Activated CD8-positive, alpha-beta memory T cell treated with anti-CD3 and anti-CD28 coated beads, Interleukin-2, amount 50 U/mL, for 4 hours (primary cell): ENCODE measurements around the gene ANKAR.
"Not testable (repeated sequence)": the region's sequence is repeated elsewhere in the genome, so short reads cannot be mapped to it uniquely, and the experiment has no call there.

ENCODE experiments used
- DNase-seq: peaks from one replicate; pipeline ENCODE4 v3.0.0-alpha.2; 2020

Gene ANKAR

DNA sequence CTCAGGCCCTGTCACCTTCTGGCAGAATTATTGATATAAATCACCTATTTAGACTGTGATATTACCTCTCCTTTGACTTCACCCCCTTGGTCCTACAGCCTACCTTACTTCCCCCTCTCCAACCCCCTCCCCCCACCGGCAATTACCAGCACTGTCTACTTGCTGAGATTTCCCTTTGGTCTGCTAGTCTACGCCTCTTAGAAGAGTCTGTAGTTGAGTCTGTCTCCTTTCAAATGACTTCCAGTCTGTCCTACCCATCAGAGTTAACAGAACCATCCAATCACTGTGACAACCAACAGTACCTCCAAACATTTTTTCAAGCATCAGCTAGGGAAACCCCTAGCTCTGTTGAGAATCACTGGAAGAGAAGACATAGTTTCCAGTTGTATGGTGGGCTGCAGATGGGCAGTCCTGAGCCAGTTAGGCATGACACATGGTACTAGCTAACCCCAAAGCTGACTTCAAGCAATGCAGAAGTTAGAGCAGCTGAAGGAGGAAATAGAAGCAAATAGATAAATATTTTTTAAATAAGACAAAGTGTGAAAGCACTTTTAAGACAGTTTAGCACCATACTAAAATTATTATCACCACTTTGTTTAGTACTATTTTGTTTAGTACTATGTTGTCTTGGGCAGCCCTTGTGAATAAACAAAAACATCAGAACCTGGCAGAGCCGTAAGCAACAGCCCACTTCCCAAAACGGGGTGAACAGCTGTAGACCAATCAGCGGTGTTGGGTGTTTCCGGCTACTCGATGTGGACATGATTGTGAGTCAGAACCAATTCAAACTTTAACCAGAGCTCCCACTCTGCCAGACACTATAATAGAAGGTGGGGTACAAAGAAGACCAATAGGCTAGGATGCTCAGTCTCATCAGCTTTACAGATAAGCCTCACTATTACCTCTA is 15.9 kb upstream of the ANKAR start:
- no peak for DNase-seq

DNA sequence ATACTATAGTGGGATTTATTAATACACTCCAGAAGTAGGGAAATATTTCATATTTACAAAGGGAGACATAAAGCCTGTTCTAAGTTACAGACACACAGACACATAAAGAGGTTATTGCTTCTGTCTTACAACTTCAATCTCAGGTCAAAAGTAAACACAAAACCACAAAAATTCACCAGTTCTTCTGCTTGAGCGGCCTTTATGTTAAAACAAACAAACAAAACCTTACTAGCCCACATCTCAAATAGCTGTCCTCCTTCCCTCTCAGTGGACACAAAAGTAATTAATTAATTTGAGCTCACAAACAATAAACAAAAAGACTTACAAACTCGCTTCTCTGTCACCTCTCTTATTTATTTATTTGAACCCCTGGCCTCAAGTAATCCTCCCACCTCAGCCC is 14.7 kb upstream of the ANKAR start:
- no peak for DNase-seq

DNA sequence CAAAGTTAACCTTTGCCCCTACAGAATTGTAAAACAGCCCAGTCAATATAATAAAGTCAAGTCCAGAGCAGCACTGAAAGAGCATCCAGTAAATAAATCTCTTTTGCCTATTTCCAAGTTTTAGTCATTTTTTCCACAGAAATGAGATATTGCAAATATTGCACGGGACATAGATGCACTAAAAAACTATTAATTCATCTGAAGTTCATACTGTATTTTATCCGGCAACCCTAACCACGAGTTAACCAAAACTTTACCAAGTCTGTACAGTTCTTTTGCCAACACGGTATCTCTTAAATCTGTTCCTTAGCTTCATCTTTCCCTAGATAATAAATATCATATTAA is 13.7 kb upstream of the ANKAR start:
- DNase-seq, result no peak

DNA sequence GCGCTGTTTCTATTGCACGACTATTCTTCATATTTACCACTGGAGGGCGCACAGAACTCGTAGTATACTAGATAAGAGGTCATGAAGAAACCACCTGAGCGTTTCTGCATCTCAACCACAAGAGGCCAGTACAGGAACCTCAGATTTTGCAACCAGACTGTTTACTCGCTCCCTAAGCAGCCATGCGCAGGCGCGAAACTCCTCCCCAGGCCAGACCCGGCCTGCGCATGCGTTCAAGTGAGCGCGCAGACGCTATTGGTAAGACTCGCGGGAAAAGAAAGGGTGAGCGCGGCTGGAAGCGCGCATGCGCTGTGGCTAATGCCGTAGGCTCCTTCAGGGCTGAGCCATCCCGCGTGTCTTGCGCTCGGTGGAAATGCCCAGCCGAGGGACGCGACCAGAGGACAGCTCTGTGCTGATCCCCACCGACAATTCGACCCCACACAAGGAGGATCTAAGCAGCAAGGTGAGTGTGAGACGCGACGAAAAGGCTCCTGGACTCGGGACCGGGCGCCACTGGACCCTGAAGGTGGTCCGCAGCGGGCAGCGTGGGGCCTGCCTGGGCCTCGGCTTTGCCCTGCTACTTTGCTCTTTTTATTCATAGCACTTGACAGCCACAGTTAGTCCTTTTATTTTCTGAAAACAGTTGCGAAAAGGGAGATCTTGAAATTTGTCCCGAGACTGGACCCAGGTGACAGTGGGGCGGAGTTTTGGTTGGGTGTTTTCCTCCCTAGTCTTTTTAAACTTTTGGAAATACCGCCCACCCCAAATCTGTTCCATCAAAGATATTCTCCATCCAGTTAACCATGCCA is 13.1 kb upstream of the ANKAR start, which contains the start of gene ASNSD1:
ASNSD1 (plus strand) TSS at position 312 of the 809 bp plus-strand sequence. CDS start 4,674 bp downstream, outside the sequence.
- DNase-seq, result peak; percentile 98

DNA sequence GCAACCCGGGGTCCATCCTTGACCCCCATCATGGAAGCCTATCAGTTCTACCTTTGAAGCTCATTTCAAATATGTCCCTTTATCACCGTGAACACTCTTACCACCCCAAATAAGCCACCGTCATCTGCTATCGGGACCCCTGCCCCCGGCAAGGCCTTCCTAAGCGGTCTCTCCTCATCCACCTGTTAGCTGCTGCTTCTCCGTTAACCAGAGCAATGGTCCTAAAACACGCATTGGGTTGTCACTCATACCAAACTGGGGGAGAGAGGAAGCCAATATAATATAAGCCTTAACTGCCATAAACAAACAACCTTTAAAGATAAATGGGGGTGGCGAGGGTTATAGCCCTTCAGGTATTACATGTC is 12.5 kb upstream of the ANKAR start:
- no peak for DNase-seq

DNA sequence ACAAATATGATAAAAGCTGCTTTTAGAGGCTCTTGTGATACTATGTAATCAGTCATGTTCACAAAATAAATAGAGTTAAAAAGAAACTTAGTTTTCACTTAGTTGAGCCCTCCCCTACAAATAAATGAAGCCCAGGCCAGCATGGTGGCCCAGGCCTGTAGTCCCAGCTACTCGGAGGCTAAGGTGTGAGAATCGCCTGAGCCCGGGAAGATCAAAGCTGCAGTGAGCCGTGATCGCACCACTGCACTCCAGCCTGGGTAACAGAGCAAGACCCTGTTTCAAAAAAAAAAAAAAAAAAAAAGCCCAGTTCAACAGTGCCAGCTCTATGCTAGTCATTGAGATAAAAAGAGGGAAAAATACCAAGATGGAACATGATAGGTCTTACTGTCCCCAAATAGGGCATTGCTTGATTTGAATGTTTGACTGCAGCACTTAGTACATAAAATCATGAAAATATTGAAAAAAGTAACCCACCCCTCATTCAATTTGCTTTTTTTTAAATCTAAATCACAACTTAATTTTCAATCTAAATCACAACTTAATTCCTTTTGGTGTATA is 11.7 kb upstream of the ANKAR start:
- DNase-seq, result no peak

DNA sequence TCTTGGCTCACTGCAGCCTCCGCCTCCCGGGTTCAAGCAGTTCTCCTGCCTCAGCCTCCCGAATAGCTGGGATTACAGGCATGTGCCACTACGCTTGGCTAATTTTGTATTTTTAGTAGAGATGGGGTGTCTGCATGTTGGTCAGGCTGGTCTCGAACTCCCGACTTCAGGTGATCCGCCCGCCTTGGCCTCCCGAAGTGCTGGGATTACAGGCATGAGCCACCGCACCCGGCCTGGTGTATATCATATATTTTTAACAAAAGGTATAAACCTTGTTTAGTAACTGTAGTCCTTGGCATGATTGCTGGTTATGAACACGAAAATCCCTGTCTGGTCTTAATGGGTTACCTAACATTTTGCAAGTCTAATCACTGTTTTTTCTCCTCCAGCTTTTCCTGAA is 11.2 kb upstream of the ANKAR start:
- not testable (repeated sequence) for DNase-seq

DNA sequence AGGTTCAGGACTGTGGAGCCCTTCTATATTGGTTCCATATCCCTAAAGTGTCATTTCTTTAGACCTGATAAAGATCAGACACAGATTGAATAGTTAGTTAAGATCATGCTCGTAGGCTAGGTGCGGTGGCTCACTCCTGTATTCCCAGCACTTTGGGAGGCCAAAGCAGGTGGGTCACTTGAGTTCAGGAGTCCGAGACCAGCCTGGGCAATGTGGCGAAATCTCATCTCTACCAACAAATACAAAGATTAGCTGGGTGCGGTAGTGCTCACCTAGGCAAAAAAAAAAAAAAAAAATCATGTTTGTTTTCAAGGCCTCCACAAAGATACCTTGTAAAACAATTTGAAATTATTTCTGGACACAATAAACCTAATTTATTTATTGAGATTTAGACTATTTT is 4.6 kb upstream of the ANKAR start:
- DNase-seq, result no peak

DNA sequence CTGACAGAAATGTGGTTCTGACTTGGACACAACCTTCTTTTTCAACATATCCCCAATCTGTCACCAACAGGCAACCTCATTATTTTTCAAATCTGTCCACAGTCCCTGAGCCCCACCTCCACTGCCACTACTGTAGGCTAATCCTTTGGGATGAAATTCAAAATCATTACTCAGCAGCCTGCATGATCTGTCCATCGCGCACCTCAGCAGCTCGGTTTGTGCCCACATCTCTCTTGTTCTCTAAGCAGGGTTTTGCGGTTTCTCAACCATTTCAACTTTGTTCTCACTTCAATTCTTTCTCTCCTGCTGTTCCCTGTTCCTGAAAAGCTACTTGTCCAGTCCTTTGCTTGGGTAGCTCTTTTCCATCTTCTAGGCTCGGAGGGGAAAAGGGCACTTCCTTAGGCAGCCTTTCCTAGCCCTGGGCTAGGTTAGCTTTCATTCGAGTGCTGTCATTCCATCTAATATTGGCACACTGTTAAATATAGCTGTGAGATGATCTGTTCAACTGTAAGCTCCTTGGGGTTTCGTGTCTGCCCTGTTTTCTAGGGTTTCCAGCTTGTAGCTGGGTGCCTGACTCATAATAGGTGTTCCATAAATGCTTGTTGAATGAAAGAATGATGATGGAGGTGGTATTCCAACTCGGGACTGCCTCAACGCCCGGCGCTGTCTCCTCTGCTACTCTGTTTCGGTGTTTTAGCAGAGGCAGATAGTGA is 653 bp upstream of the ANKAR start:
- no peak for DNase-seq

DNA sequence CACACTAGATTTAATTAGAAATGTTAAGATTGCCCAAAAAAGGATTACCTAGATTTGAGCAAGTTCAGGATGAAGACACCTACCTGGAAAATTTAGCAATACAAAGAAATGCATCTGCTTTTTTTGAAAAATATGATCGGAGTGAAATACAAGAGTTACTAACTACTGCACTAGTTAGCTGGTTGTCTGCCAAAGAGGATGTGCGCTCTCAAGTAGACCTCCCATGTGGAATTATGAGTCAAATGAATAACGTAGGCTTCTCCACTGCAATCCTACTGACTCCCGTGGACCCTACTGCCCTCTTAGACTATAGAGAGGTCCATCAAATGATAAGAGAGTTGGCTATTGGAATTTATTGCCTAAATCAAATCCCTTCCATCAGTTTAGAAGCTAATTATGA is 2.0 kb downstream of the ANKAR start:
- no peak for DNase-seq

DNA sequence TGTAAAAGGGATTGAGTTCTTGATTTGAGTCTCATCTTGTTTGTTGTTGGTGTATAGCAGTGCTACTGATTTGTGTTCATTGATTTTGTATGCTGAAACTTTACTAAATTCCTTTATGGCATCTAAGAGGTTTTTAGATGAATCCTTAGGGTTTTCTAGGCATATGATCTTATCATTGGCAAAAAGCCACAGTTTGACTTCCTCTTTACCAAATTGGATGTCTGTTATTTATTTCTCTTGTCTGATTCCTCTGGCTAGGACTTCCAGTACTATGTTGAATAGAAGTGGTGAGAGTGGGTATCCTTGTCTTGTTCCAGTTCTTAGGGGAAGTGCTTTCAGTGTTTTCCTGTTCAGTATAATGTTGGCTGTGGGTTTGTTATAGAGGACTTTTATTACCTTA is 4.8 kb downstream of the ANKAR start:
- no peak for DNase-seq

DNA sequence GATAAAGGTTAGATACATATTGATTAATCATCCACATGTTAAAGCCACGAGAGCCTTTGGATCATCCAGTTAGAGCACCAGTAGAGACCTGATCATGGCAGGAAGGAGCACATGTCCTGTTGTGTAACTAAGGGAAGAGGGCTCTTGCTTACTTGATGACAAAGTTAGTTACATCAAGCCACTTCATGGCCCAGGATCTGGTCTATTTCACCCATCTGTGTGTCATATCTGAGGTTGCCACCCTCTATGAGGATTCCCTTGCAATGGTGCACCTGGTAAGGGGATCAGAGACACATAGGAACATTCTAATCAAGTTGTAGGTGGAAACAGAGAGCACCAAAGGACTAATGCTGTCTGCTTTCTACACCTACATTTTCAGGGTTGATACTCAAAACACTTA is 6.7 kb downstream of the ANKAR start:
- DNase-seq, result no peak

DNA sequence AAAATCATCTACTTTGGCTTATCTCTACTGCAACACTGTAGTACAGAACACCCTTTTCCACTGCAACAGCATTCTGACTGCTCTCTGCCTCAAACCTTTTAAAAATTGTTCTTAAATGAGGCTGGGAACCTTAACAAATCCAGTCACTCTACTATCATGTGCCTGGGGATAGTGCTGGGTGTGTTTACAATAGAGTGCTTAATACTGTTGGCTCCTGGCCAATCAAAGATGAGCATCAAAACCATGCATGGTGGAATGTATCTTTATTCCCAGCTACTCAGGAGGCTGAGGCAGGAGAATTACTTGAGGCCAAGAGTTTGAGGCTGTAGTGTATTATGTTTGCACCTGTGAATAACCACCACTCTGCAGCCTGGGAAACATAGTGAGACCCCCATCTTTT is 7.4 kb downstream of the ANKAR start:
- DNase-seq, result no peak

DNA sequence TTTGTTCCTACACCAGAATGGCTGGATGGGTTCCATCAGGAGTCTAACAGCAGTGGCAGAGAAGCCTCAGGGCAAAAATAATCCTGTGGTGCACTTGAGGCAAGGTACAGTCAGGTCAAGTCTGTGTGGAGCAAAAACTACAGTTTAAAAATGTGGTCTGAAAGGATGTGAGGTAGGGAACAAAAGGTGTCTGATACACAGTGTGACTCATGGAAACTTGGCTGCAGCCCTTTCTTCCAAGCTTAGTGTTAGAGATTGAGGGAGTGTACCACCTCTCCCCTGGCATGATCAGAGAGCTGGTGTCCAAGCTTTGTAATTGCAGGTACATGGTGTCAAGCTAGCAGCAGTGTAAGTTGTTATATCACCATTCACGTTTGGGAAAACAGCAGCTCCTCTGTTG is 8.9 kb downstream of the ANKAR start:
- no peak for DNase-seq

DNA sequence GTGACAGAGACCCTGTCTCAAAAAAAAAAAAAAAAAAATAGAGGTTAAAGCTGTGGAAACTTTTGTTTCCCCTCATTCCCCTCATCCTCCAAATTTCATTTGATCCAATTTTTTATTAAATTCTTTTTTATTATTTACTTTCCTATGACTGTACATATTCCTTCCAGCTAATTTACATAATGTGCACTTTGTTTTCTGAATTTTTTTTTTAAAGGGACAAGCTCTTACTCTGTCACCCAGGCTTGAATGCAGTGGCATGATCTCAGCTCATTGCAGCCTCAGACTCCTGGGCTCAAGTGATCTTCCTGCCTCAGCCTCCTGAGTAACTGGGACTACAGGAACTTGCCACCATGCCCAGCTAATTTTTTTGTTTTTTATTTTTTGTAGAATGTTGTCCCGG is 10.3 kb downstream of the ANKAR start:
- no peak for DNase-seq

DNA sequence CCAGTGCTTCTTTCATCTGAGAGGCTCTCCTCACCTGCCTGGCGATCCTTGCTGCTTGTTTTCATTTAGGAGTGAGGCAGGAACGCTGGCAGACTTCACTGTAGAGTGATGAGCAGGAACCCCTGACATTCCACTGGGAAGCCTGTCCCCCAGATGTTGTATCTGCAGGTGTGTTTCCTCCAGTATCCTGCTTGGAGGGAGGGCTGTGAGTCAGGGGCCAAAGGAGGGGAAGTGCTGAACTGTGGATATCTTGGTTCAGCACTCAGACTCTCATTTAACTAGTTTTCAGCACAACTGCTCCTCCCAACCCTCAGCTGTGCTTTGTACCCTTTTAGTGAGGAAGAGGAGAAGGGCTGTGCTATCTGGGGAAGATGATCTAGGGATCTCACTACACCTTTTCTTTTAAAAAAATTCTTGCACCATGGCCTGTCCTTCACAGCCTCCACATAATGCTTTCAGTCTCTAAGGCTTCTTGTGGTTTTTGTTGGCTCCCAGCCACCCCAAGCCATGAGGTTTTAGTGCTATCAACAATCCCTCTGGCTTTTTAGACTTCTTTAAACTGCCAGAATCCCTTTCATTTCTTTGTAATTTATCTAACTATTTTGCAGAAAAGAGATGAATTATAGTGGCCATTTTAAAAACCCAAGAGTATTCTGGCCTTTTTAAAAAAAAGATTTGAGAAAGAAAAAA is 11.2 kb downstream of the ANKAR start:
- DNase-seq, result no peak

DNA sequence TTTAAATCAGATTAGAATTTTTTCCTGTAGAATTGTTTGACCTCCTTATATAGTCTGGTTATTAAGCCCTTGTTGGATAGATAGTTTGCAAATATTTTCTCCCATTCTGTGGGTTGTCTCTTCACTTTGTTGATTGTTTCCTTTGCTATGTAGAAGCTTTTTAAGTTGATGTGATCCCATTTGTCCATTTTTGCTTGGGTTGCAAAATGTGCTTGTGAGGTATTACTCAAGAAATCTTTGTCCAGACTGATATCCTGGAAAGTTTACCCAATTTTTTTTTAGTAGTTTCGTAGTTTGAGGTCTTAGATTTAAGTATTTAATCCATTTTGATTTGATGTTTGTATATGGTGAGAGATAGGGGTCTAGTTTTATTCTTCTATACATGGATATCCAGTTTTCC is 13.3 kb downstream of the ANKAR start:
- DNase-seq, result not testable (repeated sequence)

DNA sequence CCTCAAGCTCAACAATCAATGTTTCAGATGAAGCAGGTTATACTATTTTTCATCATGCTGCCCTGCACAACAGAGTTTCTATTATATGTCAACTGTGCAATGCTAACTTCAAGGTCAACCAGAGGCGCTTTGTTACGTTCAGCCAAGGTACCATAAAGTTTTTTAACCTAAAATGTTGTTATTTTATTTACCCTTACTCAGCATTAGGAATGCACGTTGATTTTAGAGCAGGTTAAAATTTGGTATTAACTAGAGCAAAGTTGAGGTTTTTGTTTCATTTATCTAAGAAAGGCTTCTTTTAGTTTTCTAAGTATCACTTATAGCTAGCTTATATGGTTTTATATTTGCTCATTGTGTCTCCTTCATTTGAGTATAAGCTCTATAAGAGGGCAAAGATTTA is 21.8 kb downstream of the ANKAR start:
- no peak for DNase-seq

DNA sequence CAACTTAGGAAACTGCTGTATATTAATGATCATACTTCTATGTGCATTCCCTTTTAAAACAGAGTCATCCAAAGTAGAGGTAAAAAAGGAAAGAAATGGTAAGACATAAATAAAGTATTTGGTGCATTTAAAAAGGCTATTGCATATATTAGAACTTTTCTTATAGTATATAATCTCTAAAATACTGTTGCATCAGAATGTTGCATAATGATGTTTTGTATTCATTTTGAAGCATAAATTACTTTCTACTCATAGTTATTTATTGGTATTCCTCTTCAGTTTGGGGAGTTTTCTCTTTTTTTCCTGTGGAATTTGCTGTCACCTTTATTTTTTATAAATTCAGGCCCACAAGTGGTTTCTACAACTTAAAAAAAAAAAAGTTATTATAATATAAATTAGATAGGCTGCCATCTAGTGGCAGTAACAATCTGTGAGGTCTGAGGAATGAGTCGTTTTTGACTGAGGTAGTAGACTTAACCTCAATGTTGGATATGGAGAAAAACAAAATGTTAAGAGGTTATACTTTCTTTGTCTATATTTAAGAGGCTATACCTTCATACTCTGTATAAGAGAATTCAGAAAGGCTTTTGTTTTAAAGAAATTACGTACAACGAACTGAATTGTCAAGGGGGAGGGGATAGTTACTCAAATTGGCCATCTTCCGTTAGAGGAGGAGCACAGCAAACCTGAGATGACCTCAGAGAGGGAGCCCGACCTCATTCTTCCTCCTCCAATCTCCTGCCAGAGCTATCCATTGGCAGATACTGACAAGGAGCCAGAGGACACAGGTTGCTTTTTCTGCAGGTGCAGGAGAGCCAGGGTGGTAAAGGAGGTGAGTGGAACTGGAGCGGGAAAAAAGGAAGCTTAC is 23.8 kb downstream of the ANKAR start:
- DNase-seq, result peak; percentile 18

DNA sequence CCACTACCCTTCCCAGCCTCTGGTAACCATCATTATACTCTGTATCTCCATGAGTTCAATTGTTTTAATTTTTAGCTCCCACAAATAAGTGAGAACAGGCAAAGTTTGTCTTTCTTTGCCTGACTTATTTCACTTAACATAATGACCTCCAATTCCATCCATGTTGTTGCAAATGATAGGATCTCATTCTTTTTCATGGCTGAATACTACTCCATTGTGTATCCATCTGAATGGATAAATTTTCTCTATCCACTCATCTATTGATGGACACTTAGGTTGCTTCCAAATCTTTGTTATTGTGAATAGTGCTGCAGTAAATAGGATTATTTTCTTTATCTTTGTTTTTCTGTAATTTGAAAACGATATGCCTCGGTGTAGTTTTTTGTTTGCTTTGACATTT is 26.2 kb downstream of the ANKAR start:
- no peak for DNase-seq

DNA sequence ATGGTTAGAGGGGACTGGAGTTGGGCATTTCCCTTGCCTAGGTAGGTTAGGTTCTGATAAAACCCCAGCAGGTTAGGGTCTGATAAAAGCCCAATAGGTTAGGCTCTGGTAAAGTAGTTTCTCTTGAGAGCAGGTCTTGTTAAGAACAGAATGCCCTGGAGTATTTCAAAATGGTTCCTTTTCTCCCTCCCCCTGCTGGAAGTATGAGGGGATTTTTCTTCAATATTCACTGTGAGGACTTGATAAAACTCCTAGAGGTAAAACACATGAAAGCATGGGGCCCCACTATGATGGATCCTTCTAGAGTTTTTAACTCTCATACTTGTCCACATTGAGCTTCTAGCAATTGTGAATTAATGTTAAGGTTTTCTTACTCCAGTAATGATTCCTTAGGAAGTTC is 27.6 kb downstream of the ANKAR start:
- no peak for DNase-seq
